HEK293 (cell line): ENCODE results near the gene APRT.

Source experiments
- CTCF ChIA-PET: fragments of 350-600 bp; formaldehyde crosslinking; extraction: SDS; loops from one replicate; lab custom pipeline; 2021; ENCODE audit warnings: antibody characterized with exemption; lab: Yijun Ruan, JAX
- POLR2A ChIA-PET: fragments of 300-600 bp; formaldehyde crosslinking; extraction: SDS; loops from one replicate; lab custom pipeline; 2020; ENCODE audit warnings: antibody characterized with exemption, inconsistent platforms; lab: Yijun Ruan, JAX
- H3K27ac ChIP-seq: fragments of 200-500 bp; sonication (Bioruptor generic); 2 replicates; pipeline ENCODE4 v1.5.1; 2014; ENCODE audit warnings: low read depth, low read length, control low read depth, inconsistent platforms; ENCODE audit errors: extremely low read depth
- H3K36me3 ChIP-seq, 2 experiments: fragments of 200-500 bp in 1 of 2; sonication (Bioruptor generic) in 1 of 2; 1 replicate in 1 of 2; 2 replicates in 1 of 2; pipeline ENCODE4 v1.5.1; 2014 to 2017; ENCODE audit warnings: inconsistent platforms in 2 of 2, low read length in 2 of 2; ENCODE audit not compliant: control insufficient read depth in 2 of 2, insufficient read depth in 1 of 2
- H3K4me1 ChIP-seq: fragments of 200-500 bp; sonication (Bioruptor generic); 2 replicates; pipeline ENCODE4 v1.5.1; 2014; ENCODE audit warnings: mild to moderate bottlenecking, low read length, inconsistent platforms; ENCODE audit not compliant: control insufficient read depth, insufficient read depth
- H3K4me3 ChIP-seq: 2 replicates; pipeline ENCODE4 v1.5.1; 2011; ENCODE audit warnings: low read depth, mild to moderate bottlenecking, control low read depth, low read length, moderate library complexity
- H3K9me3 ChIP-seq: fragments of 200-500 bp; sonication (Bioruptor generic); 2 replicates; pipeline ENCODE4 v1.5.1; 2014; ENCODE audit warnings: low read depth, low read length, inconsistent platforms; ENCODE audit not compliant: control insufficient read depth, insufficient read depth
- BCL11B ChIP-seq: fragments of 450-650 bp; formaldehyde crosslinking; IDR thresholded peaks from 2 replicates; pipeline ENCODE4 v1.5.1; 2016; ENCODE audit warnings: low read depth, missing biosample characterization, missing genetic modification characterization
- CTCF ChIP-seq: fragments of 450-650 bp; formaldehyde crosslinking; IDR thresholded peaks from 2 replicates; pipeline ENCODE4 v1.5.1; 2016; ENCODE audit warnings: missing biosample characterization, missing genetic modification characterization
- EGR2 ChIP-seq: fragments of 450-650 bp; formaldehyde crosslinking; IDR thresholded peaks from 2 replicates; pipeline ENCODE4 v1.5.1; 2016; ENCODE audit warnings: low read depth, missing biosample characterization, missing genetic modification characterization
- IKZF3 ChIP-seq: fragments of 450-650 bp; IDR thresholded peaks from 2 replicates; pipeline ENCODE4 v1.5.0; 2018; ENCODE audit warnings: missing biosample characterization, mild to moderate bottlenecking, missing genetic modification characterization, moderate library complexity
- INSM2 ChIP-seq: fragments of 450-650 bp; formaldehyde crosslinking; IDR thresholded peaks from 2 replicates; pipeline ENCODE4 v1.5.1; 2016; ENCODE audit warnings: missing biosample characterization, missing genetic modification characterization
- PBX3 ChIP-seq: sonication (generic); formaldehyde crosslinking; IDR thresholded peaks from 2 replicates; pipeline ENCODE4 v1.8.1; 2022; ENCODE audit warnings: mild to moderate bottlenecking, moderate library complexity, missing genetic modification reagents
- PRDM10 ChIP-seq: fragments of 450-650 bp; formaldehyde crosslinking; IDR thresholded peaks from 2 replicates; pipeline ENCODE4 v1.5.1; 2016; ENCODE audit warnings: missing biosample characterization, missing genetic modification characterization
- WT1 ChIP-seq: fragments of 450-650 bp; formaldehyde crosslinking; IDR thresholded peaks from 2 replicates; pipeline ENCODE4 v1.5.1; 2016; ENCODE audit warnings: missing biosample characterization, missing genetic modification characterization
- ZBTB11 ChIP-seq: fragments of 450-650 bp; formaldehyde crosslinking; conservative IDR thresholded peaks from 2 replicates; pipeline ENCODE4 v1.5.1; 2016; ENCODE audit warnings: low read depth, missing biosample characterization, missing genetic modification characterization
- ZFP41 ChIP-seq: fragments of 450-650 bp; formaldehyde crosslinking; IDR thresholded peaks from 2 replicates; pipeline ENCODE4 v1.5.1; 2016; ENCODE audit warnings: missing biosample characterization, missing genetic modification characterization, borderline replicate concordance
- ZNF350 ChIP-seq: fragments of 450-650 bp; formaldehyde crosslinking; IDR thresholded peaks from 2 replicates; pipeline ENCODE4 v1.5.0; 2017; ENCODE audit warnings: missing biosample characterization, mild to moderate bottlenecking, missing genetic modification characterization
- ZNF354C ChIP-seq: fragments of 450-650 bp; formaldehyde crosslinking; IDR thresholded peaks from 2 replicates; pipeline ENCODE4 v1.5.1; 2016; ENCODE audit warnings: missing biosample characterization, missing genetic modification characterization, low read depth, borderline replicate concordance
- ZNF426 ChIP-seq: fragments of 450-650 bp; formaldehyde crosslinking; IDR thresholded peaks from 2 replicates; pipeline ENCODE4 v1.5.1; 2017; ENCODE audit warnings: missing biosample characterization, missing genetic modification characterization, mild to moderate bottlenecking, inconsistent platforms, moderate library complexity
- ZNF449 ChIP-seq: fragments of 450-650 bp; formaldehyde crosslinking; IDR thresholded peaks from 2 replicates; pipeline ENCODE4 v1.5.1; 2017; ENCODE audit warnings: missing biosample characterization, mild to moderate bottlenecking, missing genetic modification characterization, moderate library complexity
- ZNF660 ChIP-seq: fragments of 450-650 bp; IDR thresholded peaks from 2 replicates; pipeline ENCODE4 v1.5.1; 2018; ENCODE audit warnings: missing biosample characterization, mild to moderate bottlenecking, missing genetic modification characterization
- ZNF830 ChIP-seq: fragments of 450-650 bp; IDR thresholded peaks from 2 replicates; pipeline ENCODE4 v1.5.0; 2018; ENCODE audit warnings: missing biosample characterization, missing genetic modification characterization, low read depth, mild to moderate bottlenecking, moderate library complexity
- ZSCAN5A ChIP-seq: fragments of 450-650 bp; formaldehyde crosslinking; IDR thresholded peaks from 2 replicates; pipeline ENCODE4 v1.5.1; 2016; ENCODE audit warnings: missing biosample characterization, missing genetic modification characterization

APRT gene

GRCh38 chr16:88784856-88785105 lies 26.9 kb downstream of the APRT start:
- no peak for TF ChIP-seq ZNF426 (tag by site-specific recombination)
- no peak for TF ChIP-seq ZNF354C (tag by site-specific recombination)
- TF ChIP-seq ZNF350: no peak
- no peak for TF ChIP-seq ZSCAN5A (tag by site-specific recombination)
- TF ChIP-seq ZNF660 (tag by site-specific recombination): no peak
- TF ChIP-seq BCL11B: no peak
- no peak for TF ChIP-seq PBX3 (CRISPR knock-in tag)
- no peak for TF ChIP-seq ZFP41 (tag by site-specific recombination)
- TF ChIP-seq, all 188 proteins: peak for 0
- Histone ChIP-seq H3K9me3 (no peaks in the 10 kb centered on the region), H3K27ac (peak overlapping the region; percentile 76; the same call in 1 of the 2 replicates), H3K36me3 (no peaks in the 10 kb centered on the region), H3K4me1 (peaks cover 25% of the 10 kb centered on the region), H3K4me3 (peak overlapping the region; percentile 53)
- ChIA-PET POLR2A (interaction anchor here (1.0 to 6.7 kb wide), 11 partner anchors 11 to 215 kb away, joined by 3 to 97 read pairs (median 5); partner anchors contain the start of genes APRT and ZC3H18), CTCF (interaction anchor here (0.6 to 1.6 kb wide), 4 partner anchors 10 to 869 kb away, joined by 3 to 5 read pairs (median 4); no protein-coding TSS in a partner anchor)

- CTCF ChIA-PET: interaction anchor here (0.7 to 1.6 kb wide), 6 partner anchors 11 to 44 kb away, joined by 3 to 5 read pairs (median 4); no protein-coding TSS in a partner anchor
- Histone ChIP-seq H3K36me3 (no peaks in the 10 kb centered on the region), H3K4me3 (peak overlapping the region; percentile 53), H3K9me3 (no peaks in the 10 kb centered on the region), H3K4me1 (peaks cover 29% of the 10 kb centered on the region), H3K27ac (peak overlapping the region; percentile 76)
- POLR2A ChIA-PET: interaction anchor here (0.9 to 6.7 kb wide), 14 partner anchors 10 to 214 kb away, joined by 3 to 97 read pairs (median 5); partner anchors contain the start of genes APRT and ZC3H18
- peak; percentile 58; the same call in 1 of the 2 replicates for TF ChIP-seq EGR2 (tag by site-specific recombination)
- TF ChIP-seq IKZF3 (tag by site-specific recombination): peak; percentile 39; the same call in 1 of the 2 replicates
- peak; percentile 78 for TF ChIP-seq CTCF (tag by site-specific recombination)
- TF ChIP-seq ZBTB11: peak; percentile 76
- TF ChIP-seq INSM2: no peak
- peak; percentile 40; the same call in 1 of the 2 replicates for TF ChIP-seq WT1 (tag by site-specific recombination)
- TF ChIP-seq ZNF830 (tag by site-specific recombination): no peak
- TF ChIP-seq PRDM10 (tag by site-specific recombination): peak; percentile 80
- peak; percentile 42; the same call in 1 of the 2 replicates for TF ChIP-seq ZNF449 (tag by site-specific recombination)
Observed at GRCh38 chr16:88784074-88784855, 27.5 kb downstream of the APRT start.
